Measurements from ENCODE around the gene CYP26A1. TPM values are rescaled to one million over a fixed set of nuclear protein-coding genes. Genes with fewer than 3 reads are reported as not detected.

The CYP26A1 gene
- total RNA-seq, 1 donor, result not detected

- Histone ChIP-seq H3K4me1 (ENCODE audit: insufficient read depth, low read length) (peaks cover 34% of the 10 kb centered on the region), H3K9me3 (ENCODE audit: low read depth, low read length) (no peaks in the 10 kb centered on the region), H3K4me3 (ENCODE audit: low read length) (no peak overlapping the region), H3K27me3 (ENCODE audit: insufficient read depth, low read length) (peaks cover 95% of the 10 kb centered on the region)
Observed at GRCh38 chr10:93071177-93071472, 2.6 kb upstream of the CYP26A1 start.

DNA sequence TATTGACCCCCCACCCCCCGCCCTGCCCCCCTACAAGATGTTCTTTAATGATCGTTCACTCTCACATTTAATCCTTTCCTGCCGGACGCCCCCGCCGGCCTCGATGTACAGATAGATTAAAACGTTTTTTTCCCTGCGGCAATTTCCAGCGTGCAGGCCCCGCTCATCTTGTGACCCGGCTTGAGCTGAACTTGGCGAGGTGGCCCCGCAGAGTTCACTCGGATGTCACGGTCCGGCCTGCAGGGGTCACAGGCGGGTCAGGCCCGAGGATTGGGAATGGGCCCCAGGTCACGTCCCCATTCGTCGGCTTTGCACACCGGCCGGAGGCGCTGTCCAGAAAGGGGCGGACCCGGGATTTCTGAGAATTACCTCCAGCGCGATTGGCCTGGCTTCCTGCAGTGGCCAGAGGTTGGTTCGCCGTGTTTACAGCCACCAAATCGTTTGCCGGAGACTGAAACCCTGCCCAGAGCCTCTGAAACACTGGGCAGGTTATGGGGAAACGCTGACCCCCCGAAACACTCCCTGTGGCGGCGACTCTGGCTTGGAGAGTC, 1.9 kb upstream of the CYP26A1 start:
- Histone ChIP-seq H3K4me3 (ENCODE audit: low read length) (no peak overlapping the region), H3K9me3 (ENCODE audit: low read depth, low read length) (no peaks in the 10 kb centered on the region), H3K4me1 (ENCODE audit: insufficient read depth, low read length) (peaks cover 34% of the 10 kb centered on the region), H3K27me3 (ENCODE audit: insufficient read depth, low read length) (peaks cover 95% of the 10 kb centered on the region)

DNA sequence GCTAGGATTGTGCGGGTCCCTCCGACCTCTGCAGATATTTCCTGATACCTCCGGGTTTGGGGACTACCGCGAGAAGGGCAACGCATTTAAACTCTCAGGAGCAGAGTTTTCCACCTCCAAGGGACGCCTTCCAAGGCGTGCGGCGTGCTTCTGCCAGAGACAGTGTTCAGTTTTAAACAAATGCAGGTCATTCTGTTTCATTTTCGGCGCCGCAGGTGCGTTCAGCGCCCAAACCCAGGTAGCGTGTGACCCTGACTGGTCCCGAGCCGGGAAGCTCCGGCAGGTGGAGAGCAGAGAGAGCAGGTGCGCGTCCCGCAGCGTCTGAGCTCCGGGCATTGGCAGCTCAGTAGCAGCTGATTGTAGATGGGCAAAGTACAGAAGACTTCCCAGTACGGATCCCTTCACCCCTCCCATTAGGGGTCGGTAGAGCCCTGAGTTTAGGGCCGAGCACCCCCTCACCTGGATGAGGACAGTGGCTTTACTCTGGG, 1.4 kb upstream of the CYP26A1 start:
- Histone ChIP-seq H3K4me3 (ENCODE audit: low read length) (no peak overlapping the region), H3K27me3 (ENCODE audit: insufficient read depth, low read length) (peaks cover 95% of the 10 kb centered on the region), H3K4me1 (ENCODE audit: insufficient read depth, low read length) (peaks cover 34% of the 10 kb centered on the region), H3K9me3 (ENCODE audit: low read depth, low read length) (no peaks in the 10 kb centered on the region)

- Histone ChIP-seq H3K4me3 (ENCODE audit: low read length) (no peak overlapping the region), H3K27me3 (ENCODE audit: insufficient read depth, low read length) (peaks cover 95% of the 10 kb centered on the region), H3K9me3 (ENCODE audit: low read depth, low read length) (no peaks in the 10 kb centered on the region), H3K4me1 (ENCODE audit: insufficient read depth, low read length) (peaks cover 34% of the 10 kb centered on the region)
Observed at GRCh38 chr10:93072713-93073538, 767 bp upstream of the CYP26A1 start.

DNA sequence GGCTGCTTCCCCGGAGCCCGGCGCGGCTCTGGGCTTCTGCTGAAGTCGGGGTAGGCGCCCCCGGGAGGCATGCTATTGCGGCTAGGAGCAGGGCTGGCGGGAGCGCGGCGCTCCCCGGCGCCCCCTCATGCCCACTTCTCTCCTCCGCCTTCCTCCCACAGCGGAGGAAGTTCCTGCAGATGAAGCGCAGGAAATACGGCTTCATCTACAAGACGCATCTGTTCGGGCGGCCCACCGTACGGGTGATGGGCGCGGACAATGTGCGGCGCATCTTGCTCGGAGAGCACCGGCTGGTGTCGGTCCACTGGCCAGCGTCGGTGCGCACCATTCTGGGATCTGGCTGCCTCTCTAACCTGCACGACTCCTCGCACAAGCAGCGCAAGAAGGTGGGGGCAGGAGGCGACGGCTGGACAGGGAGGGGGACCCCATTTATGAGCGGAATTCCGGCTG, 479 bp downstream of the CYP26A1 start:
- Histone ChIP-seq H3K4me3 (ENCODE audit: low read length) (no peak overlapping the region), H3K4me1 (ENCODE audit: insufficient read depth, low read length) (peaks cover 34% of the 10 kb centered on the region), H3K27me3 (ENCODE audit: insufficient read depth, low read length) (peaks cover 89% of the 10 kb centered on the region), H3K9me3 (ENCODE audit: low read depth, low read length) (no peaks in the 10 kb centered on the region)

GRCh38 chr10:93074597-93075368, 1.1 kb downstream of the CYP26A1 start:
- H3K9me3 ChIP-seq (ENCODE audit: low read depth, low read length), result no peaks in the 10 kb centered on the region
- peaks cover 88% of the 10 kb centered on the region for H3K27me3 ChIP-seq (ENCODE audit: insufficient read depth, low read length)
- H3K4me3 ChIP-seq (ENCODE audit: low read length), result no peak overlapping the region
- H3K4me1 ChIP-seq (ENCODE audit: insufficient read depth, low read length), result peaks cover 34% of the 10 kb centered on the region

DNA sequence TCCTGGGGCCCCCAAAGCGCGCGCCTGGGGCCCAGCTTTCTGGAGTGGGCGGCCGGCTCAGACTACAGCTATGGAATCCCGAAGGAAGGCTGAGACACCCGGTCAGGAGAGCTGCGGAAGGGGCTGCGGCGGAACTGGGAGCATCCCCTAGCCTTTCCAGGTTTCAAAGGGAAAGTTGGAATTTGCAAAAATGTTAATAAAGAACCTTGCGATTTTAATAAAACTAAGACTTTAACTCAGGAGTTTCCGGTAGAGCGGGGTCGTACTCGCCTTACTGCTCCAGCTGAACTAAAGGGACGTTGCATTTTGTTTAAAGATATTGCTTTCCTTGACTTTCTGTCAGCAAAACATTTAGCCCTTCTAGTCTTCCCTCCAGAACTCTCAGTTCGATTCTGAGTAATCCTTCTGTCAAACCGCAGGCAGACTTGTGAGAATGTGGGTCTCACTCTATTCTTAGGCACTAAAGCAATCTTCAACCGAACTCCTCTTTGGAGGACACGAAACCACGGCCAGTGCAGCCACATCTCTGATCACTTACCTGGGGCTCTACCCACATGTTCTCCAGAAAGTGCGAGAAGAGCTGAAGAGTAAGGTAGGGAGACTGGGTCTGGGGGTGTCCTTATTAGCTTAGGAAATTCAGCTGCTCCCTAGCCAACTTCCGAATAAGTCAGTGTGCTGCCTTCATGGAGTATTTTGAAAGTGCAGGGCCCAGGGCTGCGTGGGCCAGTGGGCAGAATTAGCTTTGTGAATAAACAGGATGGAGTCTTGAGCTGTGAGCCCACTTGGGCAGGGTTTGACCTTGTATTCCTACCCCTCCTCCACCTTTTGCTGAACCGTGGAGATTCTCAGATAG, 1.9 kb downstream of the CYP26A1 start:
- peaks cover 82% of the 10 kb centered on the region for H3K27me3 ChIP-seq (ENCODE audit: insufficient read depth, low read length)

DNA sequence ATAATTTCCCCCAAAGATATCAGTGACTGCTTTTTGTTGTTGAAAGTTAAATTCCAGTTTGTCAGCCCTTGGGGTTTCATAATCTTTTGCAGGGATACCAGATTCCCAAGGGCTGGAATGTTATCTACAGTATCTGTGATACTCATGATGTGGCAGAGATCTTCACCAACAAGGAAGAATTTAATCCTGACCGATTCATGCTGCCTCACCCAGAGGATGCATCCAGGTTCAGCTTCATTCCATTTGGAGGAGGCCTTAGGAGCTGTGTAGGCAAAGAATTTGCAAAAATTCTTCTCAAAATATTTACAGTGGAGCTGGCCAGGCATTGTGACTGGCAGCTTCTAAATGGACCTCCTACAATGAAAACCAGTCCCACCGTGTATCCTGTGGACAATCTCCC, 3.2 kb downstream of the CYP26A1 start:
- peaks cover 72% of the 10 kb centered on the region for H3K27me3 ChIP-seq (ENCODE audit: insufficient read depth, low read length)
- H3K4me1 ChIP-seq (ENCODE audit: insufficient read depth, low read length), result peaks cover 35% of the 10 kb centered on the region
- no peak overlapping the region for H3K4me3 ChIP-seq (ENCODE audit: low read length)
- no peaks in the 10 kb centered on the region for H3K9me3 ChIP-seq (ENCODE audit: low read depth, low read length)

More for the DNA sequence above, 1.9 kb downstream of the CYP26A1 start:
- peaks cover 37% of the 10 kb centered on the region for H3K4me1 ChIP-seq (ENCODE audit: insufficient read depth, low read length)
- H3K4me3 ChIP-seq (ENCODE audit: low read length), result no peak overlapping the region
- H3K9me3 ChIP-seq (ENCODE audit: low read depth, low read length), result no peaks in the 10 kb centered on the region

GRCh38 chr10:93077860-93078337, 4.2 kb downstream of the CYP26A1 start:
- H3K27me3 ChIP-seq (ENCODE audit: insufficient read depth, low read length), result peaks cover 62% of the 10 kb centered on the region
- peaks cover 24% of the 10 kb centered on the region for H3K4me1 ChIP-seq (ENCODE audit: insufficient read depth, low read length)
- no peaks in the 10 kb centered on the region for H3K9me3 ChIP-seq (ENCODE audit: low read depth, low read length)
- no peak overlapping the region for H3K4me3 ChIP-seq (ENCODE audit: low read length)

- Histone ChIP-seq H3K4me1 (ENCODE audit: insufficient read depth, low read length) (peaks cover 6% of the 10 kb centered on the region), H3K27me3 (ENCODE audit: insufficient read depth, low read length) (peaks cover 43% of the 10 kb centered on the region), H3K9me3 (ENCODE audit: low read depth, low read length) (no peaks in the 10 kb centered on the region), H3K4me3 (ENCODE audit: low read length) (no peak overlapping the region)
Observed at GRCh38 chr10:93079663-93080349, 6.1 kb downstream of the CYP26A1 start.

DNA sequence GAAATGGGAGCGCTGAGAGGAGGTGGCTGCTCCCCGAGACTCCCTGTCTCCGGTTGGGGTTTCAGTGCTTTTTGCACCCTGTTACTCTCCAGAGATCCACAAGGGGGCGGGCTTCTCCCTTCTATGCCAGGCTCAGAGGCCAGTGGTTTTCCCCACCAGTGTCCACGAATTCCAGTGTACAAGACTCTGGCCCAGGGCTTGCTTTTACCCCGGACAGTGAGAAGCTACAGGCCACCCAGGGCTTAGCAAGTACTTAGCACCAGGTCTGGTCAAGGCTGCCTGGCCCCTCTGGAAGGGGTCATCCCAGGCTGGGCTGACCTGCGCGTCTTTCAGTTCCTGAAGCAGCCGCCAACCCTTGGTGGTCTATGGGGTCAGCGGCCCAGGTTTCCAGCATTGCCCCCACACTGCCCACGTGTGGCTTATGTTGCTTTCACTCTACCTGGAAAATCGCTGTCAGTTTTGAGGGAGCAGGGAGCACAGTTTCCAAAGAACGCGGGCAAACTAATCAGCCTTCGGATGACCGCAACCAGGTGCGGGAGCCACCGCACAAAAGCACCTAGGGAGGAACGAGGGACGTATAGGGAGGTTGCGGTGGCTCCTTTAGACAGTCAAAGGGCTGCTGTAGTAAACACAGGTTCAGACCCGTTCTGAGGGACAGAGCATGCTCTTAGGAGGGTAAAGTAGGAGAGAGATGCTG, 6.8 kb downstream of the CYP26A1 start:
- Histone ChIP-seq H3K4me3 (ENCODE audit: low read length) (no peak overlapping the region), H3K27me3 (ENCODE audit: insufficient read depth, low read length) (peaks cover 36% of the 10 kb centered on the region), H3K9me3 (ENCODE audit: low read depth, low read length) (no peaks in the 10 kb centered on the region), H3K4me1 (ENCODE audit: insufficient read depth, low read length) (peaks cover 3% of the 10 kb centered on the region)

DNA sequence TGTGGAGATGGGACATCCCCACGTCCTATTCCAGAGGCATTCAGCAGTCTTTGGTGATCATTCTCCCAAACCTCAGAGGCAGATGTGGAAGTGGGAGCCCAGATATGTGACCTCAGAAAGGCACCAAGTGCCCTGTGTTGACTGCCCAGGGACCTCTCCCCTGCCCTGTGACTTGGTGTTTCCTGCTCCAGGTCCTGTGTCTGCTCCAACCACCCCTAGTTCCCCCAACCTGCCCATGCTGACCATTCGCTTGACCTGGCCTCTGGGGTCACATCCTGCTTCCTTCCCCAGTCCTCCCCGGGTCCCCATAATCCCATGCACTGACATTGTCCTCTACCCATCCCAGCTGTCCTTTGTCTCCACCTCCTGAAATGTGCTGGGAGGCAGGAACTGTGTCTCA, 7.6 kb downstream of the CYP26A1 start:
- Histone ChIP-seq H3K4me3 (ENCODE audit: low read length) (no peak overlapping the region), H3K27me3 (ENCODE audit: insufficient read depth, low read length) (peaks cover 28% of the 10 kb centered on the region), H3K4me1 (ENCODE audit: insufficient read depth, low read length) (peaks cover 3% of the 10 kb centered on the region), H3K9me3 (ENCODE audit: low read depth, low read length) (no peaks in the 10 kb centered on the region)

GRCh38 chr10:93081834-93082233, 8.1 kb downstream of the CYP26A1 start:
- Histone ChIP-seq H3K9me3 (ENCODE audit: low read depth, low read length) (no peaks in the 10 kb centered on the region), H3K4me3 (ENCODE audit: low read length) (no peak overlapping the region), H3K27me3 (ENCODE audit: insufficient read depth, low read length) (peaks cover 23% of the 10 kb centered on the region), H3K4me1 (ENCODE audit: insufficient read depth, low read length) (peaks cover 3% of the 10 kb centered on the region)
